IPS DF 4.7 (cell line): ENCODE measurements around the gene NOVA2.

Experiments
- DNase-seq: peaks from one replicate; pipeline ENCODE4 v3.0.0-alpha.2; 2013; ENCODE audit warnings: low spot score; ENCODE audit errors: extremely low read depth

The NOVA2 gene

GRCh38 chr19:45962021-45962420 lies 11.6 kb downstream of the NOVA2 start:
- DNase-seq = no peak

DNA sequence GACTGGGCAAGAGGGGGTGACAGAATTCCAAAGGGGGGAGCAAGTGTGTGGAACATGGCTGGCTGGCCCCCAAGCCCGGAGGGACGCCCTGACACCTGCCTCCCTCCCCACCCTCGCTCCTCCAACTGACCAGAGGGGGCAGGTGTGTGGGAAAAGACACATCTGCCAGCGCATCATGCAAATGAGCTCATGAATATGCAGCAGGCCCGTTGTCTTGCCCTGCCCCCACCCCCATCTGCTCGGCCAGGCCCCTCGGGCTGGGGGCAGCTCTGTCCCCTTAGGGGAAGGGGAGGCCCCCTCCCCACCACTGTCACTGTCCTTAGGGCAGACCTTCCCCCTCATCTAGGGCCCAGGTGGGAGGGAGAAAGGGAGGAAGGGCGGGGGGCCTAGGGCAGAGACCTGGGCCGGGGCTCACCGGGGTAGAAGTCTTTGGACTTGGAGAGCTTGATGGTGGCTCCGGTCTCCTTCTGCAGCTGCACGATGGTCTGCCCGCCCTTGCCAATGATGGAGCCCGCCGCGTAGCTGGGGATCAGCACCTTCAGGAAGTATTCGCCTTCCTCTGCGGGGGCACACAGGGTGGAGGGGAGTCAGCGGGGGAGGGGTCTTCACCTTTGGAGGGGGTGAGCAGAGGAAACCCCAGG lies 12.9 kb downstream of the NOVA2 start:
- DNase-seq = no peak

DNA sequence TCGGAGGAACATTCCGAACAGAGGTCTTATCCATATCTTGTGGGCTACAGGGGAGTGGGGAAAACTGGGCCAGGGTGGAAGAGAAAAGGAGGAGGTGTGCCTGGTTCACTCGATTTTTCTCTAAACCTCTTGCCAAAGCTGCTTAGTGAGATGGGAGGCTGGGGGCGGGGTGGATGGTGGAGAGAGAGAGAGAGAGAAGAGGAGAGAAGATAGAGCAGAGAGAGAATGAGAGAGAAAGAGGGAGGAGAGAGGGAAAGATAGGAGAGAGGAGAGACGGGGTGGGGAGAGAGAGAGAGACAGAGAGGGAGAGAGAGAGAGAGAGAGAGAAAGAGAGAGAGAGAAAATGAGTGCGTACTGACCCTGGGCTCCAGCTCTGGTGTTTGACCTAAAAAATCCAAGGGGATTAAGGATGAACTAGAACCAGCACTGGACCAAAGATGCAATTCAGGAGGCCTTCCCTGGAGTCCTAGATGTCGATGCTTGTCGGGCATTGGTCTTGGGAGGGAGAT lies 14.1 kb downstream of the NOVA2 start:
- DNase-seq = no peak

DNA sequence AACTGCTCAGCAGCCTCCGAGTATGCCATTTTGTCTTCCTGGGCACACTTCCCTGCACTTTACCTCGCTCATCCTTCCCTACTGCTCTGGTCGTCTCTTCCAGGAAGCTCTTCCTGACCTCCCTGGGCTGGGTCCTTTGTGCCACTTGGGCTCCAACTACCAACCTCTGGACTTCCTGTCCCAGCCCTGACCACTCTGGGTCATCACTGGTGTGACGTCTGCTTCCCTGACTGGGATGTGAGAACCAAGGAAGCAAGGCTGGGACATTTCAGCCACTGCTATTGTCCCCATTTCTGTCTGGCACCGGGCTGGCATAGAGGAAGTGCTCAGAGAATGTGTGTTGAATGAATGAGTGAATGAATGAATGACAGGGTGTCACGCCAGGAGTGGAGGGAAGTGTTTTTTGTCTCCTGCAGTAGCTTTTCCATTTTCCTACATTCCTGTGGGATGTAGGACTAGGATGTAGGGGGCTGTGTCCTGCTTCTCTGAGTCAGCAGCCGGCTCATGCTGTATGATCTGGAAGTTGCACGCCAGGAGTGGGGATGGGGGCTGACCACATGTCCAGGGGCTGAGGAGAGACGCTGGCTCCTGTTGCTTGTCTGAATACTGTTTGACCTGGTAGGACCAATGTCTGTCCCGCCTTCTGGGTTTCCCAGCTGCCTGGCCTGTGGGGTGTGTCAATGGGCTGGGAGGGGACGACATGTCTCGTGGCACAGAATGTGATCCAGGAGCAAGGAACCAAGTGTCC lies 14.7 kb downstream of the NOVA2 start:
- DNase-seq = no peak

DNA sequence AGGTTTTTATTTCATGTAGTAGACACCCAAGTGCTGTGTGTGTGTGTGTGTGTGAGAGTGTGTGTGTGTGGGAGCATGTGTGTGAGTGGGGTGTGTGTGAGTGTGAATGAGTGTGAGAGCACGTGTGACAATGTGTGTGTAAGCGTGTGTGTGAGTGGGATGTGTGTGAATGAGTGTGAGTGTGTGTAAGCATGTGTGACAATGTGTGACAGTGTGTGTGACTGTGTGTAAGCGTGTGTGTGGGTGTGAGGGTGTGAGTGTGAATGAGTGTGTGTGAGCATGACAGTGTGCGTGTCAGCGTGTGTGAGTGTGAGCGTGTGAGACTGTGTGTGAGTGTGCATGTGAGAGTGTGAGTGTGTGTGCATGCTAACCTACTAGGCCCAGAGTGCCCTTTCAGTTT lies 15.3 kb downstream of the NOVA2 start:
- DNase-seq = no peak

DNA sequence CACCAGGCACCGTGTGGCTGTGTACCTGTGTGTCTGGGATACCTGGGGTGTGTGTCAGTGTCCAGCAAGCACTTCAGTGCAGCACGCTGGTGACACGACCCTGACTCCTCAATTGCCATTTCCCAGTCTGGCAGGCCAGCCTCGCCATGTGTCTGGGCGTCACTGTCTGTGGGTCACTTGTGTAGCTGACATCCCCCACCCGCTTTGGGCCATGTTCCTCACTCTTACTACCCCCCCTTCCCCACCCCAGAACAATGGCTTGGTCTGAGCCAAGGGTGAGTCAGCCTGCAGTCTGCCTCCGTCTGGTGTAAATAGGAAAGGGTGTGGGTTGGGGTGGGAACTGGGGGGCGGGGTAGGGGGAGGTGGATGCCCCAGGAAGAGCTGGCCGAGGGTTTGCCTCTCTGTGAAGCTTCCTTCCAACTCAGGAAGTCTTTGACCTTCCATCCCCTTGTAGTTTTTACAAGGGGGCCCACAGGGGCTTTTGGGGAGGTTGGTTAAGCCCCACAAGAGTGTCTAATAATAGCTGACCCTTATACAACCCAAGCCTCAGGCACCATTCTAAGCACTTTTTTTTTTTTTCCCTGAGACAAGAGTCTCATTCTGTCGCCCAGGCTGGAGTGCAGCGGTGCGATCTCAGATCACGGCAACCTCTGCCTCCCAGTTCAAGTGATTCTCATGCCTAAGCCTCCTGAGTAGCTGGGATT lies 17.6 kb downstream of the NOVA2 start:
- DNase-seq = no peak

DNA sequence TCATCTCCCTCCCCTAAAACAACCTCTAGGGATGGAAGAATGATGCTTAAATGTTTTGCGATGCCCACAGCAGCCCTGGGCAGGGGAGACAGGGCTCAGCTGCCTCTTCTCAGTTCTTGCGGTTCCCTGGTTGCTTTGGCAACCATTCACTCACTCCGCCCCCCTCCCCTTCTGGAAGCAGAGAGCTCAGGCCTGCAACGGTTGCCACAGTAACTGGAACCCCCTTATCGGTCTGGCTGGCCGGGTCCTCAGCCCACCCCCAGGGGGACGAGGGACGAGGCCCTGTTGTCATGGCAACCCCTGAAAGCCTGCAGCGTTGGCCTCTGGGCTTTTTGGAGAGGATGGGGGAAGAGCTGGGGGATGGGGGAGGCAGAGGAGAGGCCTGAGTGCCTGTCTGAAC lies 19.5 kb downstream of the NOVA2 start:
- no peak for DNase-seq

GRCh38 chr19:45953676-45954075 lies 20.0 kb downstream of the NOVA2 start:
- no peak for DNase-seq

DNA sequence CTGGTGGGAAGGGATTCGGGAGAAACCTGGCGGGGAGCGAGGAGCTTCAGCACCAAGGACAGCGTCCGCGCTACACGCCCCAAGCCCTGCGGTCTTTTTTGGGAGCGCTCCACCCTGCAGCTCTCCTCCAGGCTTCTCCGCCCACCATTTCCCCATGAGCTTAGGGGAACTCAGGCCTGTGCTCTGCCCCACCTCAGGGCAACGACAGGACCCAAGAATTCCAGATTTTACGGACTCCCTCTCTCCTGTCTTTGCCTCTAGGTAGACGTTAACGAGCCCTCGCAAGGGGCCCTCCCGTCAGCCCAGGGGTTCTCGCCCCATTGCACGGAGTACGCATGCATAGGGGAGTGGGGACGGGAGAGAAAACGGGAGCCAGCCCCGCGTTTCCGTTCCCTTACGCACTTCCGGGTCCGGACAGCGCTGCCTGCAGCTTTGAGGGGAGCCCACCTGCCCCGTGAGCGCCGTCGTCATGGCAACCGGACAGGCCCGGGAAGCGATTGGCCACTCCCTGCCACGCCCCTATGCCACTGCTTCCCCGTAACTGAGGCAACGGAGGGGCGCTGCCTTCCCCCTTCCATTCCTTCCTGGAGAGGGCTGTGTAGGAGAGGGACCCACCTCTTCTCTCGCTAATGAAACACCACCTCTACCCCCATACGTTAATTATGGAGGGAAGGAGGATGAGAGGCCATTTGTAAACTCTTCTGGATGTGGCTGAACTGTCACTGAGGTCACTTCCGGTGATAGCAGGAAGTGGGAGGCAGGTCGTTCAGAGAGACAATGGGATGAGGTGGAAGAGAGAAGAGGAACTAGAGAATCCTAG lies 20.8 kb downstream of the NOVA2 start:
- peak; percentile 72 for DNase-seq

GRCh38 chr19:45952341-45952685 lies 21.4 kb downstream of the NOVA2 start:
- DNase-seq = no peak

DNA sequence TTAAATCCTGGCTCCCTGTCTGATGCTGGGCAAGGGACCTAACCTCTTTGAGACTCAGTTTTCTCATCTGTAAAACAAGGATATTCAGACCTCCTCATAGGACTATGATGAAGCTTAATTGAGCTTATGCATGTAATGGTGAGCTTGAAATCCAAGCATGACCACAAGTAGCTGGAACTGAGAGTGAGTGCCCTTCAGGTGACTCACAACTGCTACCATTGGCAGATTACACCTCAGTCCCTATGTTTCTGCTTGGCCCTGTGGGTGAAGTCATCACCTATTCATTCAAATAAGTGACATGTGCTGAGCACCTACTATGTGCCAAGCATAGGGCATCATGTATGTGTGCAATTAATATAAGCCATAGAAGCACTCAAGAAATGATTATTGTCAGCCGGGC lies 25.7 kb downstream of the NOVA2 start:
- no peak for DNase-seq

DNA sequence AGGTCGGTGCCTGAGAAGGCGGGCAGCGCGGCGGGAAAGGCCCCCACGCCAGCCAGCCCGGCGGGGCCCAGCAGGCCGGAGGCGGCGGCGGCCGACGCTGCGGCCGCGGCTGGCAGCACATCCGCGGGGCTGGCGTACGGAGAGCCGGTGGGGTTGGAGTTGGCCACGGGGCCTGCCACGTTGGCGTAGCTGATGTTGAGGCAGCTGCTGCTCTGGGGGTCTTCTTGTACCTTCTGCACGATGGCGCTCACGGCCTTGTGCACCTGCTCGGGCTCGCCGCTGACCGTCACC lies 33.2 kb downstream of the NOVA2 start:
- DNase-seq = no peak

DNA sequence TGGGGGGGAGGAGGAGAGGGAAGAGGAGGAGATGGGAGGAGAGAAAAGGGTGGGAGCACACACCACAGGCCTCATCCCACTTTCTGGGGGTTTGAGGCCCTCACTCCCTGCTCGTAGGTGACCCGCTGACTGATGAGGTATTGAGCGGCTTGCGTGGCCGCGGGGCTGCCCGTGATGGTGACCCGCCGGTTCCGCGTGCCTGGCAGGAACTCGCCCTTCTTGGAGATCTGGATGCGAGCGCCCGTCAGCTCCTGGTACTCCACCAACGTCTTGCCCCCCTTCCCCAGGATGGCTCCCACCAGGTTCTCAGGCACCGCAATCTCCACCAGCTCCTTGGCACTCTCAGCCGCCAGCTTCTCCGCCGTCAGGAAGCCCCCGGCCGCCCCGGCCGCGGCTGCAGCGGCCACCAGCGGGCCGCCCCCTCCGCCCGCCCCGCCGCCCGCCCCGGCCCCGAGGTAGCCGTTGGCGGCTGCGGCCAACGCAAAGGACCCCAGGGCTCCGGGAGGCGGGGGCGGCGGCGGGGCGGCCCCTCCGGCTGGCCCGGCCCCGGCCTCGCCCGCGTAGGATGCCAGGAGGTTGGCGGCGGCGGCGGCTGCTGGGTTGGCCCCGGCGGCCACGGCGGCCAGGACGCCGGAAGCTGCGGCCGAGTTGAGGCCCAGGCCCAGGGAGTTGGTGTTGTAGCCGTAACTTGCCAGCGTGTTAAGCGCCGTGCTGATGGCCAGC lies 33.7 kb downstream of the NOVA2 start:
- no peak for DNase-seq

GRCh38 chr19:45938733-45939319 lies 34.8 kb downstream of the NOVA2 start:
- no peak for DNase-seq

DNA sequence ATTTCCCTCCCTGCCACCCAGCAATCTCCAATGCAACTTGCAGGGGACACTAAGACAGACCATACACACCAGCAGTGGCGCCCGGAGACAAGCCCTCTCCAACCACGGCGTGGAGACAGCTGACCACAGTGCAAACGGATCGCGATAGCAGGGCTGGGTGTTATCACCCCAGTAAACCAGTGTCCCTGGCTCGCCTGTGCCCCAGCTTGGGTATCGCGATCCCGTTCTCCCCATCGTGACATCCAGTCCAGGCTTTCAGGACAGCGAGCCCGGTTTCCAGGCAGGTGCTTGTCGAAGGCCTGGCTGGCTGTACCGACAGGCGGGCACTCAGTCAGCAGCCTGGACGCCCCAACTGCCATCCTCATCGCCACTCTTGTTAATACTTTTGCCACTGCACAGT lies 38.4 kb downstream of the NOVA2 start:
- DNase-seq = no peak

- DNase-seq = no peak
Observed at GRCh38 chr19:45934551-45935230, 39.0 kb downstream of the NOVA2 start.

DNA sequence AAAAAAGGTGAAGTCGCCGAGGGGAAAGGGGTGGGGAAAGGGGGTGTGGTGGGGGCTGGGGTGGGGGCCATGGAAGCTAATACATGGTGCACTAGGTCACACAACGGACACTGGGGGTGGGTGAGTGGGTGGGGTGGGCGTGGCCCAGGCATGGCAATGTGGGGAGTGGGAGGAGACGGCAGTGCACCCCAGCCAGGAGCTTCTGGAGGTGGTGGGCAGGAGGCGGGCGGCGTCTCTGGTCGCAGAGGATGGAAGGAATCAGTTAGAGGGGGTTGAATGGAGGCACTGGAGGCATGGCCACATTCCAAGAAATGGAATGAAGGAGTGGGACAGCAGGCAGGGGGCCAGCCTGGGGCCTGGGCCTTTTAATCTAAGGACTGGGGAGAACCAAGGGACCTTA lies 39.9 kb downstream of the NOVA2 start:
- no peak for DNase-seq

GRCh38 chr19:45931055-45931454 lies 42.6 kb downstream of the NOVA2 start:
- no peak for DNase-seq

DNA sequence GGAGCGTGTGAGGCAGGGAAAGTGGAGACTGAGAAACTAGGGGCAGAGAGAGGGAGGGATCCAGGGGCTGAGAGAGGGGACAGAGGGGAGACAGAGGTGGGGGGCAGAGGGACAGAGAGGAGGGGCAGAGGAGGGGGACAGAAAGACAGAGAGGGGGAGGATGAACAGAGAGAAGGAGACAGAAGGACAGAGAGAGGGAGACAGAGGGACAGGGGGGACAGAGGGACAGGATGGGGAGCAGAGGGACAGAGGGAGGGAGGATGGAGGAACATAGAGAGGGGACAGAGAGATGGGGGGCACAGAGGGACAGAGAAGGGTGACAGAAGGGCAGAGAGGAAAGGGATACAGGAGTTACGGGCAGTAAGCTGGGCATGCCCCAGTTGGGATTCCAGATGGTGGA lies 44.4 kb downstream of the NOVA2 start:
- no peak for DNase-seq

DNA sequence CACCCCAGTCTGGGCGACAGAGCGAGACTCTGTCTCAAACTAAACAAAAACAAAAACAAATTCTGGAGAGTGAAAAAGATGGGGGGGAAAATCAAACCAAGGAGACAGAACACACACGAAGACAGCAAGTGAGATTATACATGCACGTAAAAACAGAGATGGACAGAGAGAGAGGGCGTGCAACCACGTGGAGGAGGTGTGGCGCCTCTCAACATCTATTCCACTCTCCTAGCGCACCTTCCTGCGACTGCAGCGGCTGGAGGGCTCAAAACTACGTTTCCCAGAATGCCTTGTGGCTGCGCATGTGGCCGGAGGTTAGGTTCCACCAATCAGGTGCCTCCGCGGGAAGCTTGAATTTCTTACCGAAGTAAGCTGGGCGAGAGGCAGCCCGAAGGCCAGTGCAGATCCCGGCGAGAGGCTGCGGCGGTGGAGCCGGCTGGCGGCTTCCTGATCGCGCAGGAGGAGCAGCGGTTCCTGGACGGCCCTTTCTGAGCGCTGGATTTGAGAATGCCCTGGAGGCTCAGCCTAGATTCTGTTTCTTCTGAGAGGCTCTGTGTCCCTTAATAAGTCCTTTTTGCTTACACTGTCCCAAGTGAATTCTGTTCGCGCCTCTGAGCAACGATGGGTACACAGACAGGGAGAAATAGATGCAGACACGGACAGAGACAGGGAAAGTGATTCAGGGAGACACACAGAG lies 46.0 kb downstream of the NOVA2 start:
- peak; percentile 97 for DNase-seq
